Esophagus squamous epithelium (tissue), 4 donors: Measurements from ENCODE around the gene HSPA12A.

Experiments
- CTCF ChIP-seq, 6 experiments: fragments of 450-650 bp in 4 of 6; fragments of 200-600 bp in 2 of 6; sonication (generic) in 2 of 6; IDR thresholded peaks; one replicate each; pipeline ENCODE4 v1.5.1; 2016 to 2019; ENCODE audit warnings: antibody characterized with exemption in 6 of 6, mild to moderate bottlenecking in 4 of 6, moderate library complexity in 4 of 6
- POLR2A ChIP-seq, 4 donors: fragments of 450-650 bp; IDR thresholded peaks; one replicate each; pipeline ENCODE4 v1.6.1; 2017; ENCODE audit warnings: antibody characterized with exemption in 4 of 4, mild to moderate bottlenecking in 4 of 4, moderate library complexity in 3 of 4

GRCh38 chr10:116621476-116621875 is 120.9 kb downstream of the HSPA12A start:
- TF ChIP-seq CTCF (IDR thresholded peaks at IDR 0.05) (no peak), POLR2A (IDR thresholded peaks at IDR 0.05) (no peak)
